ENCODE data around the gene PPHLN1. TPM values are rescaled to one million over a fixed set of nuclear protein-coding genes. Genes with fewer than 3 reads are reported as not detected.

The PPHLN1 gene
- total RNA-seq, 4 donors from 2014 or later = 39.5 to 45.5 (median 41.7) TPM

GRCh38 chr12:42440608-42441007 is 114.6 kb downstream of the PPHLN1 start:
- intact Hi-C loops (cut with DNase I; ENCODE audit: low total_unique reads) = no loop called here
- no peak for DNase-seq (ENCODE audit: low spot score in 2 of 2)
- no peak for TF ChIP-seq POLR2A (IDR thresholded peaks at IDR 0.05)
- TF ChIP-seq CTCF (IDR thresholded peaks at IDR 0.05) = no peak
- no peak overlapping the region for H3K4me3 ChIP-seq (ENCODE audit: low read depth, poor library complexity, severe bottlenecking)
- WGBS, 2 donors = 98% methylated on average over 11 of the region's 11 CpGs

- no peak for DNase-seq (ENCODE audit: low spot score in 2 of 2)
- WGBS, 2 donors = 95% methylated on average over 19 of the region's 19 CpGs
- no peak for TF ChIP-seq CTCF (IDR thresholded peaks at IDR 0.05)
- TF ChIP-seq POLR2A (IDR thresholded peaks at IDR 0.05) = no peak
Observed at GRCh38 chr12:42442311-42442759, 116.4 kb downstream of the PPHLN1 start.

GRCh38 chr12:42442888-42443287 is 116.9 kb downstream of the PPHLN1 start:
- TF ChIP-seq POLR2A (IDR thresholded peaks at IDR 0.05) (no peak), CTCF (IDR thresholded peaks at IDR 0.05) (no peak)
- DNase-seq (ENCODE audit: low spot score in 2 of 2) = no peak
- 95 to 98% methylated on average over 8 of the region's 8 CpGs for WGBS, 2 donors
- no peak overlapping the region for H3K4me3 ChIP-seq (ENCODE audit: low read depth, poor library complexity, severe bottlenecking)
- intact Hi-C loops (cut with DNase I; ENCODE audit: low total_unique reads) = no loop called here

More at GRCh38 chr12:42442311-42442759, 116.4 kb downstream of the PPHLN1 start:
- intact Hi-C loops (cut with DNase I; ENCODE audit: low total_unique reads) = no loop called here
- H3K4me3 ChIP-seq (ENCODE audit: low read depth, poor library complexity, severe bottlenecking) = no peak overlapping the region

GRCh38 chr12:42444192-42444943 is 118.4 kb downstream of the PPHLN1 start:
- intact Hi-C loops (cut with DNase I; ENCODE audit: low total_unique reads) = no loop called here
- no peak overlapping the region for H3K4me3 ChIP-seq (ENCODE audit: low read depth, poor library complexity, severe bottlenecking)
- no peak for DNase-seq (ENCODE audit: low spot score in 2 of 2)
- no peak for TF ChIP-seq CTCF (IDR thresholded peaks at IDR 0.05)
- 91 to 95% methylated on average over 7 of the region's 7 CpGs for WGBS, 2 donors

GRCh38 chr12:42445891-42446290 is 119.9 kb downstream of the PPHLN1 start:
- intact Hi-C loops (cut with DNase I; ENCODE audit: low total_unique reads) = no loop called here
- TF ChIP-seq CTCF (IDR thresholded peaks at IDR 0.05) (no peak), POLR2A (IDR thresholded peaks at IDR 0.05) (no peak)
- WGBS, 2 donors = 92 to 94% methylated on average over 16 of the region's 16 CpGs
- DNase-seq (ENCODE audit: low spot score in 2 of 2) = no peak
- H3K4me3 ChIP-seq (ENCODE audit: low read depth, poor library complexity, severe bottlenecking) = no peak overlapping the region

GRCh38 chr12:42446761-42447160 is 120.8 kb downstream of the PPHLN1 start:
- intact Hi-C loops (cut with DNase I; ENCODE audit: low total_unique reads) = no loop called here
- DNase-seq (ENCODE audit: low spot score in 2 of 2) = no peak
- 60% methylated on average over 6 of the region's 6 CpGs for WGBS, 2 donors
- H3K4me3 ChIP-seq (ENCODE audit: low read depth, poor library complexity, severe bottlenecking) = no peak overlapping the region
- TF ChIP-seq POLR2A (IDR thresholded peaks at IDR 0.05) (no peak), CTCF (IDR thresholded peaks at IDR 0.05) (no peak)

Measured in lower leg skin (tissue), 4 donors.